Upper lobe of left lung (tissue), 6 donors: ENCODE measurements around the gene LILRA2. TPM values are rescaled to one million over a fixed set of nuclear protein-coding genes. Genes with fewer than 3 reads are reported as not detected.

Source experiments
- ATAC-seq, 2 donors: fragments of 200-7000 bp; cut with Tn5 transposase; one replicate each; pipeline ENCODE4 v1.9.1; 2022; ENCODE audit warnings: mild to moderate bottlenecking in 2 of 2, moderate library complexity in 2 of 2; ENCODE audit not compliant: low FRiP score in 2 of 2
- DNase-seq, 2 donors: peaks; one replicate each; pipeline ENCODE4 v3.0.0-alpha.2; 2019 to 2020
- H3K27ac ChIP-seq, 4 donors: fragments of 200-600 bp; sonication (generic); one replicate each; pipeline ENCODE4 v1.5.1; 2016 to 2019
- H3K27me3 ChIP-seq, 4 donors: fragments of 200-600 bp; sonication (generic); one replicate each; pipeline ENCODE4 v1.5.1; 2017 to 2019
- H3K36me3 ChIP-seq, 4 donors: fragments of 200-600 bp; sonication (generic); one replicate each; pipeline ENCODE4 v1.5.1; 2016 to 2019
- H3K4me1 ChIP-seq, 4 donors: fragments of 200-600 bp; sonication (generic); one replicate each; pipeline ENCODE4 v1.5.1; 2018 to 2019
- H3K4me3 ChIP-seq, 4 donors: fragments of 200-600 bp; sonication (generic); one replicate each; pipeline ENCODE4 v1.5.1; 2017 to 2019; ENCODE audit warnings: mild to moderate bottlenecking in 2 of 4, moderate library complexity in 1 of 4
- H3K9me3 ChIP-seq, 4 donors: fragments of 200-600 bp; sonication (generic); one replicate each; pipeline ENCODE4 v1.5.1; 2018 to 2019
- CTCF ChIP-seq, 6 experiments: fragments of 450-650 bp in 4 of 6; fragments of 200-600 bp in 2 of 6; sonication (generic) in 2 of 6; IDR thresholded peaks; one replicate each; pipeline ENCODE4 v1.5.1; 2016 to 2019; ENCODE audit warnings: antibody characterized with exemption in 6 of 6
- EP300 ChIP-seq, 4 donors: sonication (generic); formaldehyde crosslinking; IDR thresholded peaks; one replicate each; pipeline ENCODE4 v1.5.1; 2017; ENCODE audit warnings: antibody characterized with exemption in 4 of 4, control low read depth in 2 of 4
- POLR2A ChIP-seq, 4 donors: fragments of 450-650 bp; IDR thresholded peaks; one replicate each; pipeline ENCODE4 v1.5.1; 2016 to 2017; ENCODE audit warnings: antibody characterized with exemption in 4 of 4, mild to moderate bottlenecking in 2 of 4
- POLR2AphosphoS5 ChIP-seq, 2 donors: sonication (generic); formaldehyde crosslinking; IDR thresholded peaks; one replicate each; pipeline ENCODE4 v1.5.1; 2017; ENCODE audit warnings: antibody characterized with exemption in 2 of 2
- WGBS, 2 donors: methylation state at CpG; one replicate each; pipeline ENCODE4 v1.1.5; 2017 to 2018; 5-methylcytosine and 5-hydroxymethylcytosine counted together
- small RNA-seq, 4 donors: library from RNA; depleted of rRNA; stranded (forward); fragments of <200 nt; gene quantifications; one replicate each; pipeline ENCODE3, GENCODE V24; 2016
- total RNA-seq, 6 donors: library from RNA; depleted of rRNA in 4 of 6; stranded (reverse); fragments of >200 nt in 4 of 6; gene quantifications; one replicate each; pipeline versions ENCODE4 v1.1.0 to v1.2.1, GENCODE V29; 2016 to 2021
- donor health status: DM: no; HTN: no; CAD: no; lungs with moderate emphysema.
- donor health status: DM: no; HTN: yes; CAD: no; lungs with severe emphysema.

LILRA2 gene
- total RNA-seq, 6 donors from 2014 or later = 0.78 to 38.4 (median 7.6) TPM

- 84 to 89% methylated on average over 18 of the region's 18 CpGs for WGBS, 2 donors
- H3K36me3 ChIP-seq = no peaks in the 10 kb centered on the region
- no peak overlapping the region for H3K4me3 ChIP-seq
- no peaks in the 10 kb centered on the region for H3K4me1 ChIP-seq
- DNase-seq (no peak), ATAC-seq (no peak)
- H3K9me3 ChIP-seq = no peaks in the 10 kb centered on the region
- TF ChIP-seq POLR2AphosphoS5 (IDR thresholded peaks at IDR 0.05) (no peak), EP300 (IDR thresholded peaks at IDR 0.05) (no peak), POLR2A (IDR thresholded peaks at IDR 0.05) (no peak), CTCF (IDR thresholded peaks at IDR 0.05) (no peak)
- H3K27me3 ChIP-seq = no peaks in the 10 kb centered on the region
- H3K27ac ChIP-seq = no peak overlapping the region
Observed at GRCh38 chr19:54638683-54639082, 65.1 kb downstream of the LILRA2 start.

Small RNAs within 50 kb of the gene (small RNA-seq; reads per million reads assigned to genes)
- gene AC245036.2 = 0 reads per million in 4 donors

Other genes starting within 250 kb of the LILRA2 start
- 1 to 10 TPM in 3 of 6 donors, not detected in 3; 1.0 to 5.0 (median 1.7) TPM for gene LILRA4, start 234.6 kb upstream of the LILRA2 start, total RNA-seq
- 100 to 1,000 TPM in 3 of 6 donors, 10 to 100 TPM in 3; 46.5 to 228 (median 111) TPM for gene LAIR1, start 208.9 kb upstream of the LILRA2 start, total RNA-seq
- gene TTYH1, start 158.3 kb upstream of the LILRA2 start, total RNA-seq = not detected
- 1,000 to 10,000 TPM in 1 of 6 donors, 100 to 1,000 TPM in 4, 10 to 100 TPM in 1; 72.2 to 1,027 (median 188) TPM for gene LENG8, start 124.6 kb upstream of the LILRA2 start, total RNA-seq
- gene LENG9, start 110.0 kb upstream of the LILRA2 start, total RNA-seq = 10 to 100 TPM in 2 of 6 donors, 1 to 10 TPM in 4; 3.3 to 12.6 (median 9.1) TPM
- gene CDC42EP5, start 100.5 kb upstream of the LILRA2 start, total RNA-seq = 10 to 100 TPM; 11.1 to 40.4 (median 20.6) TPM
- not detected for gene LAIR2, start 71.0 kb upstream of the LILRA2 start, total RNA-seq
- gene LILRA1, start 19.8 kb downstream of the LILRA2 start, total RNA-seq = 10 to 100 TPM in 1 of 6 donors, 1 to 10 TPM in 3, under 1 TPM in 2; 0.69 to 14.5 (median 4.0) TPM
- gene LILRB1, start 56.7 kb downstream of the LILRA2 start, total RNA-seq = 10 to 100 TPM in 4 of 6 donors, 1 to 10 TPM in 2; 4.0 to 47.1 (median 16.7) TPM
- 10 to 100 TPM in 4 of 6 donors, 1 to 10 TPM in 2; 3.8 to 55.5 (median 24.9) TPM for gene LILRB4, start 89.2 kb downstream of the LILRA2 start, total RNA-seq
- not detected for gene KIR3DL3, start 150.7 kb downstream of the LILRA2 start, total RNA-seq
- gene KIR2DL3, start 164.7 kb downstream of the LILRA2 start, total RNA-seq = under 1 TPM in 4 of 6 donors, not detected in 2; 0.17 to 0.69 (median 0.31) TPM
- under 1 TPM in 3 of 6 donors, not detected in 3; 0.23 to 0.37 (median 0.30) TPM for gene KIR2DL1, start 196.0 kb downstream of the LILRA2 start, total RNA-seq
- gene KIR2DL4, start 229.8 kb downstream of the LILRA2 start, total RNA-seq = 1 to 10 TPM in 1 of 6 donors, under 1 TPM in 4, not detected in 1; 0.20 to 1.3 (median 0.46) TPM
- gene KIR3DL1, start 242.7 kb downstream of the LILRA2 start, total RNA-seq = under 1 TPM in 3 of 6 donors, not detected in 3; 0.15 to 0.88 (median 0.20) TPM